Measurements from ENCODE around the gene VRK2.

- TF ChIP-seq, protein P1, sequence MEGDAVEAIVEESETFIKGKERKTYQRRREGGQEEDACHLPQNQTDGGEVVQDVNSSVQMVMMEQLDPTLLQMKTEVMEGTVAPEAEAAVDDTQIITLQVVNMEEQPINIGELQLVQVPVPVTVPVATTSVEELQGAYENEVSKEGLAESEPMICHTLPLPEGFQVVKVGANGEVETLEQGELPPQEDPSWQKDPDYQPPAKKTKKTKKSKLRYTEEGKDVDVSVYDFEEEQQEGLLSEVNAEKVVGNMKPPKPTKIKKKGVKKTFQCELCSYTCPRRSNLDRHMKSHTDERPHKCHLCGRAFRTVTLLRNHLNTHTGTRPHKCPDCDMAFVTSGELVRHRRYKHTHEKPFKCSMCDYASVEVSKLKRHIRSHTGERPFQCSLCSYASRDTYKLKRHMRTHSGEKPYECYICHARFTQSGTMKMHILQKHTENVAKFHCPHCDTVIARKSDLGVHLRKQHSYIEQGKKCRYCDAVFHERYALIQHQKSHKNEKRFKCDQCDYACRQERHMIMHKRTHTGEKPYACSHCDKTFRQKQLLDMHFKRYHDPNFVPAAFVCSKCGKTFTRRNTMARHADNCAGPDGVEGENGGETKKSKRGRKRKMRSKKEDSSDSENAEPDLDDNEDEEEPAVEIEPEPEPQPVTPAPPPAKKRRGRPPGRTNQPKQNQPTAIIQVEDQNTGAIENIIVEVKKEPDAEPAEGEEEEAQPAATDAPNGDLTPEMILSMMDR (IDR thresholded peaks at IDR 0.05 in 2 of 3, conservative IDR thresholded peaks at IDR 0.05 in 1 of 3; ENCODE audit: borderline replicate concordance in 1 of 3, insufficient read depth in 1 of 3, low read depth in 2 of 3, low read length in 2 of 3), result no peak
- TF ChIP-seq POLR2AphosphoS5 (IDR thresholded peaks at IDR 0.05; ENCODE audit: low read depth, low read length) (no peak), SRF (IDR thresholded peaks at IDR 0.05; ENCODE audit: low read depth) (no peak), ZBTB33 (IDR thresholded peaks at IDR 0.05; ENCODE audit: extremely low read depth, insufficient replicate concordance, low read length) (no peak)
These were observed 4.8 kb downstream of the VRK2 start for GRCh38 chr2:58051445-58051844.
